ENCODE data around the gene SUGP2. TPM values are rescaled to one million over a fixed set of nuclear protein-coding genes. Genes with fewer than 3 reads are reported as not detected.

Gene SUGP2
- total and polyA plus RNA-seq, 9 of the 15 experiments (the other 6 are each of a cell fraction or from before 2014, with no cell fraction given), result 13.1 to 101 (median 63.1) TPM

- TF ChIP-seq KLF6 (CRISPR knock-in tag; IDR thresholded peaks at IDR 0.05; ENCODE audit: borderline replicate concordance) (no peak), HDAC1 (IDR thresholded peaks at IDR 0.05) (0 out of 4 replicates have a peak, but pooled peaks of 1 of the 2 experiments have one; percentile 48), ZKSCAN3 (CRISPR knock-in tag; IDR thresholded peaks at IDR 0.05) (no peak), SP2 (IDR thresholded peaks at IDR 0.05; ENCODE audit: extremely low read depth, low read depth, low read length, poor library complexity, severe bottlenecking) (peak; percentile 54), CBFA2T3 (IDR thresholded peaks at IDR 0.05) (no peak), ZBTB40 (IDR thresholded peaks at IDR 0.05) (no peak; the same call in 1 of the 2 replicates), ZBTB40 (CRISPR knock-in tag; IDR thresholded peaks at IDR 0.05) (no peak), PTBP1 (IDR thresholded peaks at IDR 0.05; ENCODE audit: low read depth, low read length) (no peak), NKRF (IDR thresholded peaks at IDR 0.05; ENCODE audit: borderline replicate concordance) (peak; percentile 75), TEAD4 (IDR thresholded peaks at IDR 0.05; ENCODE audit: low read length) (no peak), TEAD4 (CRISPR knock-in tag; IDR thresholded peaks at IDR 0.05; ENCODE audit: borderline replicate concordance) (no peak), ARID1B (IDR thresholded peaks at IDR 0.05) (no peak), SMAD2 (IDR thresholded peaks at IDR 0.05; ENCODE audit: low read depth, low read length) (no peak), EP400 (IDR thresholded peaks at IDR 0.05) (no peak), MED1 (CRISPR knock-in tag; IDR thresholded peaks at IDR 0.05; ENCODE audit: borderline replicate concordance) (no peak), HNRNPUL1 (IDR thresholded peaks at IDR 0.05; ENCODE audit: low read length) (no peak), POLR2A (conservative IDR thresholded peaks at IDR 0.05) (peak; percentile 55; the same call in 1 of the 2 replicates)
- TF ChIP-seq, protein P1, sequence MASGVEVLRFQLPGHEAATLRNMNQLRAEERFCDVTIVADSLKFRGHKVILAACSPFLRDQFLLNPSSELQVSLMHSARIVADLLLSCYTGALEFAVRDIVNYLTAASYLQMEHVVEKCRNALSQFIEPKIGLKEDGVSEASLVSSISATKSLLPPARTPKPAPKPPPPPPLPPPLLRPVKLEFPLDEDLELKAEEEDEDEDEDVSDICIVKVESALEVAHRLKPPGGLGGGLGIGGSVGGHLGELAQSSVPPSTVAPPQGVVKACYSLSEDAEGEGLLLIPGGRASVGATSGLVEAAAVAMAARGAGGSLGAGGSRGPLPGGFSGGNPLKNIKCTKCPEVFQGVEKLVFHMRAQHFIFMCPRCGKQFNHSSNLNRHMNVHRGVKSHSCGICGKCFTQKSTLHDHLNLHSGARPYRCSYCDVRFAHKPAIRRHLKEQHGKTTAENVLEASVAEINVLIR (CRISPR knock-in tag; IDR thresholded peaks at IDR 0.05), result no peak
These were observed 719 bp downstream of the SUGP2 start (continued) for GRCh38 chr19:19032420-19033175.

Data from K562 (cell line).